GM12875 (cell line): ENCODE data around the gene TMEM127.

Experiments
- H3K4me3 ChIP-seq: one replicate; pipeline ENCODE4 v1.5.1; 2011; ENCODE audit warnings: low read depth, low read length, control low read depth
- CTCF ChIP-seq: IDR thresholded peaks from 2 replicates; pipeline ENCODE4 v1.5.1; 2011; ENCODE audit warnings: low read depth, mild to moderate bottlenecking, control low read depth, inconsistent platforms, low read length, moderate library complexity, borderline replicate concordance; ENCODE audit not compliant: insufficient read depth

TMEM127 gene

GRCh38 chr2:96274355-96275056, 8.7 kb upstream of the TMEM127 start:
- no peak for TF ChIP-seq CTCF
- H3K4me3 ChIP-seq: no peak overlapping the region

GRCh38 chr2:96273763-96274162, 8.0 kb upstream of the TMEM127 start:
- H3K4me3 ChIP-seq: no peak overlapping the region
- TF ChIP-seq CTCF: no peak

- H3K4me3 ChIP-seq: no peak overlapping the region
- no peak for TF ChIP-seq CTCF
Observed at GRCh38 chr2:96271995-96272394, 6.2 kb upstream of the TMEM127 start.

GRCh38 chr2:96267159-96267971, 1.6 kb upstream of the TMEM127 start:
- TF ChIP-seq CTCF: peak; percentile 57; the same call in 1 of the 2 replicates

GRCh38 chr2:96265349-96265839, 403 bp downstream of the TMEM127 start:
- H3K4me3 ChIP-seq: peak overlapping the region; percentile 96
- no peak for TF ChIP-seq CTCF

More at GRCh38 chr2:96267159-96267971, 1.6 kb upstream of the TMEM127 start:
- peak overlapping the region; percentile 96 for H3K4me3 ChIP-seq

- TF ChIP-seq CTCF: peak; percentile 61
- peak overlapping the region; percentile 96 for H3K4me3 ChIP-seq
Observed at GRCh38 chr2:96264656-96265348, 995 bp downstream of the TMEM127 start.

GRCh38 chr2:96264086-96264485, 1.7 kb downstream of the TMEM127 start:
- peak overlapping the region; percentile 18 for H3K4me3 ChIP-seq
- no peak for TF ChIP-seq CTCF
